ENCODE data around the gene KCNH3. TPM values are rescaled to one million over a fixed set of nuclear protein-coding genes. Genes with fewer than 3 reads are reported as not detected.

KCNH3 gene
- total and polyA plus RNA-seq, 2 experiments from 2014 or later = 0.21 to 0.52 TPM

- TF ChIP-seq REST (IDR thresholded peaks at IDR 0.05; ENCODE audit: unreplicated experiment) (no peak), POLR2AphosphoS5 (IDR thresholded peaks at IDR 0.05; ENCODE audit: low read depth) (no peak), CREB1 (CRISPR knock-in tag; IDR thresholded peaks at IDR 0.05; ENCODE audit: low read depth) (no peak), ZNF331 (CRISPR knock-in tag; IDR thresholded peaks at IDR 0.05; ENCODE audit: low read depth) (no peak), ZNF114 (CRISPR knock-in tag; IDR thresholded peaks at IDR 0.05) (no peak), EZH2phosphoT487 (IDR thresholded peaks at IDR 0.05; ENCODE audit: unreplicated experiment) (no peak), JUNB (IDR thresholded peaks at IDR 0.05; ENCODE audit: unreplicated experiment) (no peak), NANOG (IDR thresholded peaks at IDR 0.05; ENCODE audit: borderline replicate concordance) (no peak), CTCF (conservative IDR thresholded peaks at IDR 0.05; ENCODE audit: low read depth in 2 of 2) (no peak), STAT1 (IDR thresholded peaks at IDR 0.05; ENCODE audit: unreplicated experiment) (no peak), ZNF462 (CRISPR knock-in tag; IDR thresholded peaks at IDR 0.05) (no peak), ETS1 (IDR thresholded peaks at IDR 0.05) (no peak), EZH2 (IDR thresholded peaks at IDR 0.05; ENCODE audit: low read depth, unreplicated experiment) (no peak)
- Mint-ChIP-seq H3K27ac (no peak overlapping the region), H3K4me1 (peaks cover 31% of the 10 kb centered on the region)
Measured at GRCh38 chr12:49543221-49543913, 4.5 kb downstream of the KCNH3 start.

More at GRCh38 chr12:49543221-49543913, 4.5 kb downstream of the KCNH3 start:
- DNase-seq (ENCODE audit: low spot score) = no peak
- Histone ChIP-seq H3F3A (replicated peaks; ENCODE audit: low read depth) (no peaks in the 10 kb centered on the region), H3K4me3 (peak overlapping the region; percentile 51; the same call in 1 of the 2 replicates), H3K4me1 (ENCODE audit: insufficient read depth) (peaks cover 8% of the 10 kb centered on the region; the same call in 1 of the 2 replicates), H2AFZ (no peak overlapping the region), H3K36me3 (ENCODE audit: insufficient read depth) (no peaks in the 10 kb centered on the region), H4K20me1 (replicated peaks; ENCODE audit: insufficient read depth) (no peaks in the 10 kb centered on the region; the same call in 1 of the 2 replicates), H3K4me2 (peak overlapping the region; percentile 72; the same call in 1 of the 2 replicates), H3K27me3 (ENCODE audit: insufficient read depth) (peaks cover 100% of the 10 kb centered on the region), H3K9me2 (ENCODE audit: insufficient read depth) (no peaks in the 10 kb centered on the region), H3K27ac (ENCODE audit: low read depth) (no peak overlapping the region), H3K79me2 (replicated peaks; ENCODE audit: insufficient read depth) (no peaks in the 10 kb centered on the region)
- Mint-ChIP-seq H3K4me3 (peak overlapping the region; percentile 21), H3K27me3 (ENCODE audit: insufficient read depth, low read depth, poor library complexity) (peaks cover 93% of the 10 kb centered on the region), H3K9me3 (no peaks in the 10 kb centered on the region; the same call in 2 of the 3 replicates), H3K36me3 (ENCODE audit: low read depth) (no peaks in the 10 kb centered on the region)
- ATAC-seq = no peak

All from GM23338 (cell line).